Activated T-cell treated with anti-CD3 and anti-CD28 coated beads for 4 hours (primary cell): Measurements from ENCODE around the gene EYS.

Experiments used
- DNase-seq: peaks from one replicate; pipeline ENCODE4 v3.0.0-alpha.2; 2020

EYS gene

DNA sequence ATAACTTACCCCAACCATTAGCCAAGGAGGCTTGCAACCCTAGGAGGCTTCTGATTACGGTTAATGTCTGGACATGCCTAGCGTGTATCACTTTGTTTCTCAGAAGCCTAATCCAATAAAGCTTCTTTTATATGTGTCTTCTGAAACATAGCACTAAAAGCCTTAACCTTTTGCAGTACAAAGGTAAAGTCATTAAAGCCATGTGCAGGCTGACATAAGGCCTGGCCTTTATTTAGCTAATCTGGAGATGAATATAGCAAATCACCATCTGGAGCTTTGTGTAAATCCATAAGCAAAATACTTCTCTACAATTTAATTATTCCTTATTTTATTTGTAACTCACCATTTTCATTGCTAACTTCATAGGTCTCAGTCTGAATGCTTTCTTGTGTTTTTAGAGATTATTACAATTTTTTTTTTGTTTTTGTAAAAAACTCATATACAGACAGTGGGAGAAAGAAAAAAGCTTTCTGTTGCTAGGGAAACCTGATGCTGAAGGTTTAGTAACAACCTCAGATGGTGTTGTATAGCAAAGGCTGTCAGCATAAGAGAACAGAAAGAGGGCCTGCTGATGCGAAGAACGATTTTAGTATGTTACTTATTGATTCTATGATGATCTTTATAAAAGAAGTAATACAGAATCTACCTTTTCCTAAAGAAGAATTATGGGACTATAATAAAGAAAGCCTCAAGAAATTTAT is at the start of gene EYS:
Gene EYS, minus strand, starts transcription at position 101 of the 701 bp plus-strand sequence. CDS start 211,816 bp downstream, outside the sequence.
- DNase-seq, result no peak

DNA sequence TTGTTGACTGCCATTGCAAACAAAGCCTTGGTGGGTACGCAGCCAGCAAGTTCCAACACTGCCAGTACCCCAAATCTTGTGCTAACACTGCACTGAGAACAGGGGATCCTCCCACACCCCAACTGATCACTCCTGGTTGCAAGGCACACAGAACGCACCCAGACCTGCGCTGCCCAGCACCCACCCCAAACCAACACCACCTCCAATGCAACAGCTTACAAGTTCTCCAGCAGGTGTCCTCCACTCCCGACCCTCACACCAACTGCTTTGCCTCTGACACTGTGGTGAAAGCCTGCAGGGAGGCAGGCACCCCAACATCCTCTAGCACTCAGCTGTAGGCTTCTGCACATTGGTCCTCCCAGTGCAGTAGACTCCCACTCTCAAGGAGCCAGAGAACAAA is 39.3 kb upstream of the EYS start:
- no peak for DNase-seq

DNA sequence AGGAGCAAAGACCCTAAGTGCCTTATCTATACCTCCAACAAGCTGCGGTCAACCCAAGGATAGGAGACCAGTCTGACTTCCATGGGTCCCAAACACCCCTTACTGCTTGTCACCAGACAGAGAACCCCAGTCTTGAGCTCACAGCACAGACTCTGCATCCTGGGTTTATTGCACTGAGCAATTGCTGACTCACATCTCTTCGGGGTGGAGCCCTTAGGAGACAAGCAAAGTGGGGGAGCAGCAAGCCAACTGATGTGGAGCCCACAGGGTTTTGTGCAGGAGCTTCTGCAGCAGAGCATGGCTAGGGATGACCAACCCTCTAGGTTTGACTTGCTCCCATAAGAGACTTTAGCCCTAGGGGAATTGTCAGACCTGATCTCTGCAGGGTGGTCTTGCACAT is 38.6 kb upstream of the EYS start:
- no peak for DNase-seq

DNA sequence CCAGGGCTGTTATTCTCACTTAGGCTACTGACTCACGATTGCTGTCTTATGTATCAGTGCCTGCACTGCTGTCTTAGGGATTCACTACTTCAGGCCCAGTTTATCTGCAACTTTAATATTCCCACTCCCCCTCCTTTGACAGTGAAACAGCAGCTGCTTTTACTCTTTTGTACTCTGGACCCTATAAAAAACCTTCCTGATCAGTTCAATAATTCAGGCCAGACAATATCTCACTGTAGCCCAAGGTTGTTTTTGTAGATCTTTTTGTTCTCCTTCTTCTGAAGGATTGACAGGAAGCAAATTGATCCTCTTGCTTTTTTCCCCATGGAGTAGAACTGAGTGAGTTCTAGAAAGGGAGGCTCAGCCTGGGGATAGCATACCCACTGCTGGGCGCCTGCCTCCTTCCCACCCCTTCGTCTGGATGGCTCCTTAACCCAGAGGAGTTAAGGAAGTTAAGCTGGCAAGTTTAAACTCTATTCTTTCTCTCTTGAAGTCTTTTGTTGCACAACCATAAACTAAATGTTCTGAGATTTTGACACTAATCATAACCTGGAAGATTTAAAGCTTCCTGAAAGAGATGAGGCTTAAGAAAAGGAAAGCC is 22.0 kb upstream of the EYS start:
- no peak for DNase-seq

DNA sequence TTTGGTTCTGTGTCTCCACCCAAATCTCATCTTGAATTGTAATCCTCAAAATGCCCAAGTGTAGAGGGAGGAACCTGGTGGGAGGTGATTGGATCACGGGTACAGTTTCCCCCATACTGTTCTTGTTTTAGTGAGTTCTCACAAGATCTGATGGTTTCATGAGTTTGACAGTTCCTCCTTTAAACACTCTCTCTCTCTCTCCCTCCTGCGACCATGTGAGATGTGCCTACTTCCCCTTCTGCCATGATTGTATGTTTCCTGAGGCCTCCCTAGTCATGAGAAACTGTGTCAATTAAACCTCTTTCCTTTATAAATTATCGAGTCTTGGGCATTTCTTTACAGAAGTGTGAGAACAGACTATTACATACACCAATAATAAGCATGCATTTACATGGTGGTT is 12.1 kb upstream of the EYS start:
- DNase-seq, result no peak

DNA sequence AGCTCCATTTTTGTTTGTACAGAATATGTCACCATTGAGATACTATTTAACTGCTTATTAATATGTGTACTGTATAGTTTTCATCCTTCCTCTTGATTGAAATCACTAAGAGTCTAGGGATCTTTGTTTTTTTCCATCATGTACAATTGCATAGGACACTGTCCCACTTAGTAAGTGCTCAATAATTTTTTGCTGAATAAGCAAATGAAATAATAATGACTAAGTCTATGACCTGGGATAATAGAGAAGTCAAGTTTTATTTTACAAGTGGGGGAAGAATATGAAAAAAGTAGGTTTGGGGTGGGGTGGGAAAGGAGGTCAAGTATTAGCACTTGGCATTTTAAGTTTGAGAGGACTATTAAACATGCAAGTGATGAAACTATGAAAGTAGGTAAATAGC is 4.5 kb upstream of the EYS start:
- no peak for DNase-seq

DNA sequence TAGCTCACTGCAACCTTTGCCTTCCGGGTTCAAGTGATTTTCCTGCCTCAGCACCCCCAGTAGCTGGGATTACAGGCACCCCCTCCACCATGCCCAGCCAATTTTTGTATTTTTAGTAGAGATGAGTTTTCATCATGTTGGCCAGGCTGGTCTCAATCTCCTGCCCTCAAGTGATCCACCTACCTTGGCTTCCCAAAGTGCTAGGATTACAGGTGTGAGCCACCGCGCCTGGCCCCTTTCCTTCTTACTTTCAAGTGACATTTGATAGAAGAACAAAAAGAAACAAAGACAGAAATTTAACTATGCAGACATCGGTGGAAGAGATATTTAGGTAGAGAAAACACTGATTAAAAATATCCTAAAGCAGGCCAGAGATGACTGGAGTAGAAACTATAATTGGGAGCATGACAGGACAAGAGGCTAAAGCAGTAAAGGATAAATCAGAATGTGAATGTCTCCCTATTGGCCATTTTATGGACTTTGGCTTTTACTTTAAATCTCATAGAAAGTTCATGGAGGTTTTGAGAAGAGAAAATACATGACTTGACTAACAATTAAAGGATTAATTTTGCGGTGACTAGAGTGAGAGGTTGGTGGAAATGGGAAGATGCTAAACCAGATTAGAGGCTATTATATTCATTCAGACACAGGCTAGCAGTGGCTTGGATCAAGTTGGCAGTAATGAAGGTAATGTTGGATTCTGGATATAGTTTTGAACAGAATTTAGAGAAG is 2.2 kb upstream of the EYS start:
- no peak for DNase-seq

DNA sequence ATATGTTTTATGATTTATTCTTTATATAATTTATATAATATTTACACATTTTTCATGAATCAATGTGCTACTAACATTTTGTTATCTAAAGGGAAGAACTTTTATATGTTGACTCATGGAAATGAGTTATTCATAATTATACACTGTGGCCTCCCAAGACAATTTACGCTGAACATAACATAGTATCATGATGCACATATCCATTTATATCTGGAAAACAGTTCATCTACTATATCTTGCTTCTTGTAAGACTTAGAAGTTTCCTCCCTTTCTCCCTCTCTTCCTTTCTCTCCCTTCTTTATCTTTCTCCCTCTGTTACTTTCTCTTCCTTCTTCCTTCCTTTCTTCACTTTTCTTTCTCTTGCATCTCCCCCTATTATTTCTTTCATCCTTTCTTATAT is 1.1 kb upstream of the EYS start:
- DNase-seq, result no peak

DNA sequence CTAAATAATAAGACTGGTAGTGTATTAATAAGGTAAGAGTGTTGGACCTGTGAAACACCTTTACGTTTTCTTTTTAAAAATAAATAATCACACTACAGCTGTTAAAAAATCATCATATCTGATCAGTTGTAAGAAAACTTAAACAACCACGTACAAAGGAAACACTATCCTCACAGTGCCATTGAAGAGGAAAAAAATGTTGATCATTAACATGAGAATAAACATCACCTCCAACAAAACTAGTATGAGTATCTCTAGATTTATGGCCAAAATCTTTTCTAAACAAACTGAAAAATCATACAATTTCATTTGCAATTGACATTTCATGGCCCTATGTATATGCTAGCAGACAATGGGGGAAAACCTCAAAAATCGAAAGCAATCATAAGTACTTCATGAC is 590 bp downstream of the EYS start:
- no peak for DNase-seq

DNA sequence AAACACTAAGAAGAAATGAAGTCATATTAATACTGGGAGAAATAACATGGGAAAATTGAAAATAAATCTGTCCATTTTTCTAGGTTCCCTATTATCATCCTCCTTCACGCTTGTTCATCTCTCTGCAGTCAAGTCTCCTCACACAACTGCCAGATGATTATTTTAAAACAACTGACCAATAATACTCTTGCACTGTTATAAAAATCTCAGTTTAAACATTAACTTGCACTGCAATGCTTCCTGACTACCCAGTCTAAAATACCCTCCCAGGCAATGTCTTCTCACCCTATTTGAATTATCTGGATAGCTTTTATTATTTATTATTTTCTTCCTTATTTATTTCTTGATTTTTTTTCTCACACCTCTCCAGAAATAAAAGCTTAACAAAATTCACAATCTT is 5.7 kb downstream of the EYS start:
- DNase-seq, result no peak

DNA sequence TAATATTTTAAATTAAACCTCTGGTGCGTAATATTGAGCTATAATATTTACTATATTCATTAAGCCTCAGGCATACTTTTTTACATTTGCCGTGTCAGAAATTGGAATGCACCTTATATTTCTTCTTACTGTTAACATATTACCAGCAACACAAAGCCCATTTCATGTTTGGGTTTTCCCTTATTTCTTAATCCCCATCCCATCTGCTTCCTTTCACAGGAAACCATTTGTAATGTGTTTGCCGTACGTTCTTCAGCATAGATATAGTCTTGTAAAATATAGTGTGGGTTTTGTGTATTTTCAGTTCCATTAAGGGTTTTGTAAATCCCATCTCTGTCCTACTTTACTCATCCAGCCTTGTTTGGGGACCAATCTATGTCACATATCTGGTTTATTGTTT is 6.5 kb downstream of the EYS start:
- DNase-seq, result no peak

DNA sequence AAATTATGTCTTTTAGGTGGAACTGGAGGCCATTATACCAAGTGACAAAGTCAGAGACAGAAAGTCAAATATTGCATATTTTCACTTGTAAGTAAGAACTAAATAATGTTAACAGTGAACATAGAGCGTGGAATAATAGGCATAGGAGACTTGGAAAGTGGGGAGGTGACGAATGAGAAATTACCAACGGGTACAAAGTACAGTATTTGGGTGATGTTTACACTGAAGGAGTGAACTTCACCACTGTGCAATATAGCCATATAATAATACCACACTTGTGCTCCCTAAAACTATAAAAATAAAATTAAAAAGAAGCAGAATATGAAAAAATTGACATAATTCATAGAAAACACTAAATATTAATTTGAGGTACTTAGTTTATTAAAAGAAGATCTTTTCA is 14.9 kb downstream of the EYS start:
- no peak for DNase-seq

DNA sequence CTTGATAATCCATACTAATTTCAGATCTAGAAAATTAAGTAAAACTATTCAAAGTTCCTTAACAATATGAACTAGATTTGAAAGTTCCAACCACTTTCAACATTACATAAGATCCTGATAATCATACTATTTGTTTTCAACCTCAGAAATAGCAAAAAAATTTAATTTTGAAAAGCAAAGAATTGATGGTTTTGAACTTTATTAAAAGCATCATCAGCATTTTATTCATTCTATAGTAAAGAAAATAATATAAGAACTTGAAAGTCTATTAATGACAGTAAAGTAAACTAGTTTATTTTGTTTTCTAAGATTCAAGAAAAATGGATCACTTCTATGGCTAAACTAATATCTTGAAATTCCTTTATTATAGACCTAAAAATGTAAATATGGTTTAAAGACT is 26.8 kb downstream of the EYS start:
- DNase-seq, result no peak

DNA sequence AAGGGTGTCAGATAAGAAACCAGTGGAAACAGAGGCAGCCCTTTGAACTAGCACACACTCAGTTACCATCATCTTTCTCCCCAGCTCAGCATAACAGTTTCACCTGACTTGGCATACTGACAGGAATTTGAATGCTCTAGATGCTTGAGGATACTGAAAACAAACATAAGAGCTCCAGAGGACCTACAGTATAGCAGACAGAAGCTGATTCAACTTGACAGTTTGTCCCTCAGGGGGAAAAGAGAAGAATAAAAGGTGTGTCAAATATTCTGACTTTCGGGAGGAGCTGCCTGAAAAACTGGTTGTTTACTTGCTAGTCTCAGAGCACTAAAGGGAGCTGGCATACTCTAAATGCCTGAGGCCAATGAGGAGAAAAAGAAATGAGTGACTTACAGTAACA is 35.1 kb downstream of the EYS start:
- DNase-seq, result no peak

DNA sequence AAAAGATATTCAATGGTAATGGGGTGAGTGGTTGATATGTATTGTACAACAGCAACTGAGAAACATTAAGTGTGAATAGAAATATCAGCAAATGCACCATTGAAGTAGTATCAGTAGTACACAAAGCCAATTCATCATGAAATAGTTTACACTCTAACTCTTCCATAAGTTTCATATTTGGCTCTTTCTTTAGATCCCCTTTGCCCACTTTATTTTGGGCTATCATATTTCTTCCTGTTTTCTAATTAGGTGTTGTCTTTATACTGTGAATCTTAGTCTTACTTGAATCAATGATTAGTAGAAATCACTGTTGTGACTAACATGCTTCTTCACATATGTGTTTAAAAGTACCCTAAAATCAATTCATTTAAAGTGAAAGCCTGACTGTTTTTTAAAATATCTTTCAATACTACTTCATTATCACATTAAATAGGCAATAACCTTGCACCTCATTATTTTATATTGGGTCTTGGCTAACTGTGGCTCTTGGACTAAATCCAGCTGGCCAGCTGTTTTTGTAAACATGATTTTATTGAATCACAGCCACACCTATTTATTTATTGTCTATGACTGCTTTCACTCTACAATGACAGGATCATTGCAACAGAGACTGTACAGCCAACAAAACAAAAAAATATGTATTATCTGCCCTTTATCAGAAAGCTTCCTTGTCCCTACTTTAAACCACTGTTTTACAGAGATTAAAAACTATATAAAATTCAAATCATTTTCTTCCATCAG is 38.9 kb downstream of the EYS start:
- no peak for DNase-seq

DNA sequence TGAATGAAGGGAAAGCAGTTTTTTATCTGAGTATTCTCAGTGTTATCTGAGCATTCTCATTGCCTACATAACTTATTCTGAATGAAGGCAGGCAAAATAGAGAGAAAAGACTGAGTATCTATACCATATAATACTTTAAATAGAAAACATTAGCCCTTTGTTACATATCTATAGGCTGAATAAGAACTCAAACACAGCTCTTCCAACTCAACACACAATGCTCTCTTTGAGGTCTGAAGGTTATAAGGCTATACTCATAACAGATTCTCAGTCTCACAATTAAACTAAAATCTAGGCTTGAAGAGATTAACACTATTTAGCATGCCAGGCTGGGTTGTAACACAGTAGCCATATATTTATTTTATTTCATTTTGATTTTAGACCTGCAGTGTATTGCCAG is 56.9 kb downstream of the EYS start:
- DNase-seq, result no peak

DNA sequence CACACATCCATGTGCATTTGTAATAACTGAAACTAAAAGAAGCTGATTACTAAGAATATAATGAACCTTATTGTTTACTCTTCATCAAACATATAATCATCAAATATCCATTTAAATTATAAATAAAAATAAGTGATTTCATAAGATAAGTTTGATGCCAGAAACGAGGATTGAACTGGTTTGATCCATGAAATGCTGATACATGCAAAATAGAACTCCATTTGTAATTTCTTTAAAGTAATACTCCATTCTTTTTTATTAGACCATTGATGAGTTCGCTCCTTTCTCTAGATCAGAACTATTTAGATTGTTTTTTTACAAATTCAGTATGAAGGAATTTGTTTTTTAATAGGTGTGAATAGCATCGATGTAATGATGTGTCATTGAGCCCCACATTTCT is 57.6 kb downstream of the EYS start:
- DNase-seq, result no peak

DNA sequence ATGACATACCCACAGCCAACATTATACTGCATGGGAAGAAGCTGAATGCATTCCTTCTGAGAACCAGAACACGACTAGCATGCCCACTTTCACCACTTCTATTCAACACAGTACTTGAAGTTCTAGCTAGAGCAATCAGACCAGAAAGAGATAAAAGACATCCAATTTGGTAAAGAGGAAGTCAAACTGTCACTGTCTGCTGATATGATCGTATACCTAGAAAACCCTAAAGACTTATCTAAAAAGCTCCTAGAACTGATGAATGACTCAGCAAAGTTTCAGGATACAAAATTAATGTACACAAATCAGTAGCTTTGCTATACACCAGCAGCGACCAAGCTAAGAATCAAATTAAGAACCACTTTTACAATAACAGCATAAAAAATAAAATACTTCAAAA is 60.5 kb downstream of the EYS start:
- no peak for DNase-seq

DNA sequence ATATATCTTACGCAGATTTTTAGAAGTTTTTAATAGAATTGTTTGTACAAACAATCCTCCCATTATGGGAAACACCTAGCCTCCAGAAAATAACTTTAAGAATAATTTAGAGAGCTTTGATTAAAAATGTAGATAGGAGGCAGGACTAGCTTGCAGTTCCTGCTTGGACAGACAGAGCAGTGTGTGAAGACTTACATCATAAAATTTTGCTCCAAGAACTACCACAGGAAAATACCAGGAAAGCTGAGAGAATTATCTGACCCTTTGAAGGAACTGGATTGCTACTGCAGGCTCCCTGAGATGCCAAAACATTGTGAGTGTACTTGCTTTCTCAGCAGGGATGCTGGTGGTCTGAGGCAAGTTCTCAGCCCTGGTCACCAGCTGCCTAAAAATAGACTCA is 64.2 kb downstream of the EYS start:
- DNase-seq, result no peak

DNA sequence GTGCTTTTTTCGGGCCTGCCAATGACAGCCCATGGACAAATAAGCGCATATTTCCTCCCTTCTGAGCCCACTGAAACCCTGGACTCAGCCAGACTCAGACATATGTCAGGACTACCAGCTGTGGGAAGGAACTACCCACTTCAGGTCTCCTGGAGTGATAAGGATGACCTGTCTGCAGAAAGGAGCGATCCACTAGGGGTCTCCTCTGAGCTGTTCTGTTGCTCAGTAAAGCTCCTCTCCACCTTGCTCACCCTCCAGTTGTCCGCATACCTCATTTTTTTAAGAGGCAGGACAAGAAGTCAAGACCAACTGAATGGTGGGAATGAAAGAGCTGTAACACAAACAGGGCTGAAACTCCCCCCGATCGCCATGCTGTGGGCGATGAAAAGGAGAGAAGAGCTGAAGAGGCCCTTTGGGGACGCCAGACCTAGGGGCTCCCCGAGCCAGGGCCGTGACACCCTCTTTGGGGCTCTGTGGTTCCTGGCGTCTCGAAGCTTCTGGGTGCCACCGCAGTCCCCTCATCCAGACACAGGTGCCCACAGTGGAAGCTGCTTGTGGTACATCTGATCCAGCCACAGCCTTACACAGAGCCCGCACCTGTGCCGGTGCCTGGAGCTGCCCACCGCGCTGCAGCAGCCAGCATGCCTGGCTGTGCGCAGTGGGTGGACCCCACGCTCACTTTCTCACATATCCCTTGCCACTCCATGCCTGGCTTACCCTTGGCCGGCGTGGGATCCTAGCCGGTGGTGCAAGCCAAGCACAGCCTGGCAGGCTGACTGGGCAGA is 68.8 kb downstream of the EYS start:
- no peak for DNase-seq

DNA sequence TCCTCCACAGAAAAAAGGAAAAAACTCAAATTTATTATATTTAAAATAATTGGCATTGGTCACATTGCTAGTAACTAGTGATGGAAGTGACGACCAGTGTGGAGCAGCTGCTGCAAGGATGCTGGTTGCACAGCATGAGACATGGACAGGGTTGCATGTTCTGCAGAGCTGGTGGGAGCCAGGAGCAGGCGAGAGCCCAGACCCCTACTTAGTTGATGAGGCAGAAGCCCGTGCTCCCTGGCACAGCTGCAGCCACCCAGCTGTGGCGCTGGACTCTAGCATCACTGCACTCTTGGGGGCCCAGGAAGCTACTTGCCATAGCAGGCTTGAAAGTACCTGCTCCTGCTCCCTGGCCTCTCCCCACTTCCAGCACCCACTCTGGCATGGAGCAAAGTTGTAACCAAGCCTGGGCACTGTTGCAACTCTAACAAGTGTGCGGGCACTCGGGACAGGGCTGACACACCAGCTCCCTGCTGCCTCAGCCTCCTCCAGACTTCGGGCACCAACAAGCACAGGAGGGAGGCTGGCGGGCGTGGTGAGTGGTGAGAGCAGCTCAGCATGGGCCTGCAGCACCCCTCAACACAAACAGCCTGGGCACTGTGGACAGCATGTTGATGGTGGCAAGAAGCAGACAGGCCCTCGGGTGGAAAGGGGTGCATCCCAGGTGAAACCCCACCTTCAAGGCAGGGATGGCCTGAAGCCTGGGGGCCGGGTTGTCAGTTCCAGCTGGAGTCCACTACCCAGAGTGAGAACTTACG is 69.6 kb downstream of the EYS start:
- DNase-seq, result no peak

DNA sequence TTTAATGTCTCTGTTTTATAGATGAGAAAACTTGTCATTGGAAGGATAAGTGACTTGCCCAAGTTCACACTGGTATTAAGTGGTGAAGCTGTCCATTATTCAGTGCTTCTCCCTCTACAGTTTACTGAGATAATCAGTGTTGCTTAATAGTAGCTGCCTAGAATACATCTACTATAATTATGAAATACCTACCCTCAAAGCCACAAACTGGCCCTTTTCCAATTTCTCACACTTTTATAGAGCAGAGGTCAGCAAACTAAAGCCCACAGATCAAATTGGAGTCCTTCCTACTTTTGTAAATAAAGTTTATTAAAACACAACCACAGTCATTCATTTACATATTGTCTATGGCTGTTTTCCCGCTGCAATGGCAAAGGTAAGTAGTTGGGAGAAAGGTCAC is 73.5 kb downstream of the EYS start:
- no peak for DNase-seq
